ENCODE data around the gene NBAS. TPM values are rescaled to one million over a fixed set of nuclear protein-coding genes. Genes with fewer than 3 reads are reported as not detected.

The NBAS gene
- total and polyA plus RNA-seq, 2 donors (not counting 3 experiments of a cell fraction or from before 2014, with no cell fraction given): 29.4 to 43.0 TPM

- CTCF ChIA-PET: interaction anchor here (0.8 to 5.0 kb wide), 3 partner anchors 9 to 19 kb away, joined by 4 to 87 read pairs (median 13); partner anchors contain the start of gene NBAS
- no peaks in the 10 kb centered on the region for H3K36me3 ChIP-seq (ENCODE audit: control insufficient read depth in 2 of 2, extremely low read depth in 1 of 2, insufficient read depth in 2 of 2, low read length in 2 of 2)
- DNase-seq (ENCODE audit: low read depth, low spot score) (peak; percentile 89), FAIRE-seq (peak; percentile 93)
- TF ChIP-seq MAX (IDR thresholded peaks at IDR 0.05; ENCODE audit: insufficient read depth, insufficient read length) (no peak), POLR2AphosphoS5 (IDR thresholded peaks at IDR 0.05; ENCODE audit: insufficient read depth, low read depth, low read length) (peak; percentile 68), EZH2 (IDR thresholded peaks at IDR 0.05; ENCODE audit: borderline replicate concordance, low read depth, low read length, severe bottlenecking) (no peak), CTCF (IDR thresholded peaks at IDR 0.05; ENCODE audit: extremely low read depth in 1 of 2, insufficient read depth in 1 of 2, low read depth in 1 of 2, low read length in 2 of 2) (no peak), FOS (IDR thresholded peaks at IDR 0.05; ENCODE audit: borderline replicate concordance, insufficient read depth, low read length) (peak; percentile 91), MYC (IDR thresholded peaks at IDR 0.05; ENCODE audit: low read depth, low read length) (no peak), GATA2 (IDR thresholded peaks at IDR 0.05; ENCODE audit: insufficient read depth, insufficient read length, low read depth, low read length) (peak; percentile 79), JUN (IDR thresholded peaks at IDR 0.05; ENCODE audit: borderline replicate concordance, insufficient read depth, insufficient read length, low read depth) (peak; percentile 90)
- H3K79me2 ChIP-seq (ENCODE audit: control insufficient read depth, insufficient read depth, low read length): no peaks in the 10 kb centered on the region
- H4K20me1 ChIP-seq (replicated peaks; ENCODE audit: control insufficient read depth, extremely low read depth, insufficient read depth, low read length): no peaks in the 10 kb centered on the region
- H3K9ac ChIP-seq (replicated peaks; ENCODE audit: extremely low read depth, insufficient read depth, low read length): peak overlapping the region; percentile 28
- H3K9me3 ChIP-seq (replicated peaks; ENCODE audit: control insufficient read depth, insufficient read depth, low read length): no peaks in the 10 kb centered on the region
- H3K4me1 ChIP-seq (ENCODE audit: control insufficient read depth, extremely low read depth, insufficient read depth, low read length): peaks cover 21% of the 10 kb centered on the region
- peak overlapping the region; percentile 52 for H3K4me2 ChIP-seq (ENCODE audit: insufficient read depth, low read length)
- no peaks in the 10 kb centered on the region for H3K9me1 ChIP-seq (replicated peaks; ENCODE audit: control insufficient read depth, extremely low read depth, insufficient read depth, low read length)
- peak overlapping the region; percentile 9 for H2AFZ ChIP-seq (ENCODE audit: low read depth, low read length)
- POLR2A ChIA-PET: no interaction called here
- no peaks in the 10 kb centered on the region for H3K27me3 ChIP-seq (ENCODE audit: control insufficient read depth in 2 of 2, insufficient read depth in 2 of 2, low read length in 2 of 2)
- dilution Hi-C loops (cut with MboI; ENCODE audit: extremely low pct_ligation_motif_present, low sequenced_read_pairs): no loop called here
- H3K4me3 ChIP-seq (replicated peaks in 1 of 3; ENCODE audit: insufficient read depth in 1 of 3, low read depth in 1 of 3, low read length in 3 of 3): no peak overlapping the region
- intact Hi-C loops (cut with micrococcal nuclease): loop anchor here (1.0 to 10.0 kb wide), 6 partner anchors 18 to 1385 kb away; partner anchors contain the start of gene NBAS
- BruUV-seq (replicated peaks): no TSS peak
- H3K27ac ChIP-seq (ENCODE audit: insufficient read depth, low read depth, low read length): peak overlapping the region; percentile 86
Observed at GRCh38 chr2:15579641-15580040, 18.5 kb upstream of the NBAS start.

All from endothelial cell of umbilical vein (primary cell).